Hypothalamus (tissue), 51 donors: ENCODE measurements around the gene CLIC1.

Source experiments
- DNase-seq, 51 donors: peaks; one replicate each; lab custom pipeline; 2025; lab: John Stamatoyannopoulos, UW

Gene CLIC1

DNA sequence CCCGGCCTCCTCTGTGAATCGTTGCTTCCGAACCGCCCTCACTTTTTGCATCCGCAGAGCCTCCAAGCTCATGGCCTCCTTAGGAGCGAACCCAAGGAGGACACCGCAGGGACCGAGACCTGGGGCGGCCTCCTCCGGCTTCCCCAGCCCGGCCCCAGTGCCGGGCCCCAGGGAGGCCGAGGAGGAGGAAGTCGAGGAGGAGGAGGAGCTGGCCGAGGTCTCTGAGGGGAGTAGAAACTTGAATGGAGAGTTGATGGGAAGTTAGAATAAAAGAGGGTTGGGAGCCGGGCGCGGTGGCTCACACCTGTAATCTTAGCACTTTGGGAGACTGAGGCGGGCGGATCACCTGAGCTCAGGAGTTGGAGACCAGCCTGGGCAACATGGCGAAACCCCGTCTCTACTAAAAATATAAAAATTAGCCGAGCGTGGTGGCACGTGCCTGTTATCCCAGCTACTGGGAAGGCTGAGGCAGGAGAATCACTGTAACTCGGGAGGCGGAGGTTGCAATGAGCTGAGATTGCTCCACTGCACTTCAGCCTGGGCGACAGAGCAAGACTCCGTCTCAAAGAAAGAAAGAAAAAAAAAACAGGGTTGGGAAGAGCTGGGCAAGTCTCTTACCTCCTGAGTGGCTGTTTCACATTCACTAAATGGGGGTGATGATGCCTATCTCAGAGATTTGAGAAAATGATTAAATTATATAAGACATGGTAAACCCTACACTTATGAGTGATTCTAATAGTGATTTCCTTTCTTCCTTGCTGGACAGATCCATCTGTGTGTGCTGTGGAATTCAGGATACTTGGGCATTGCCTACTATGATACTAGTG is 4.3 kb upstream of the CLIC1 start:
- DNase-seq, result peak in 3 of 51 donors; percentile 19 to 41 (median 32)

DNA sequence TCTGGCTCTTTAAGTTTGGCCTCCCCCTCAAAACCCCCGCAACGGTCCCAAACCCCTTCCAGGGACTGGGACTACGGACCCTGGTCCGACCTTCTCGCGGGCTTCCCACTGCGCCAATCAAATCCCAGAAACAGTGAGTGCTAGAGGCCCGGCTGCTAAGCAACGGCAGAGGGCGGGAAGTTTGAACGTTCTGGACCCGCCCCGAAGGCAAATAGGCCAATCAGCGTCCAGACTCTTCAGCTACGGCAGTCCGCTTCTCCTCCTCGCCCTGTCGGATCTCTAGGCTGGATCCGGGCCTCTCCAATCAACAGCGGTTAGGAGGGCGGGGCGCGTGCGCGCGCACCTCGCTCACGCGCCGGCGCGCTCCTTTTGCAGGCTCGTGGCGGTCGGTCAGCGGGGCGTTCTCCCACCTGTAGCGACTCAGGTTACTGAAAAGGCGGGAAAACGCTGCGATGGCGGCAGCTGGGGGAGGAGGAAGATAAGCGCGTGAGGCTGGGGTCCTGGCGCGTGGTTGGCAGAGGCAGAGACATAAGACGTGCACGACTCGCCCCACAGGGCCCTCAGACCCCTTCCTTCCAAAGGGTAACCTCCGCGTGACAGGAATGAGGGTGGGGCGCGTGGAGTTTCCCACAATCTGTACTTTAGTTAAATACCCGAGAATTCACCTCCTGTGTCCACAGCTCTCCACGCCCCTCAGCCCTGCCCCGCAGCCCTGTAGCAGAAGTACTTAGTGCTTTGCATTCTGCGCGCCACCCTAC is 3.5 kb upstream of the CLIC1 start, which contains the start of gene MSH5:
Gene MSH5 (plus strand): TSS at position 367 of the 758 bp plus-strand sequence. CDS start 462 bp downstream, outside the sequence.
- peak in 50 of 51 donors; percentile 80 to 98 (median 94) for DNase-seq

DNA sequence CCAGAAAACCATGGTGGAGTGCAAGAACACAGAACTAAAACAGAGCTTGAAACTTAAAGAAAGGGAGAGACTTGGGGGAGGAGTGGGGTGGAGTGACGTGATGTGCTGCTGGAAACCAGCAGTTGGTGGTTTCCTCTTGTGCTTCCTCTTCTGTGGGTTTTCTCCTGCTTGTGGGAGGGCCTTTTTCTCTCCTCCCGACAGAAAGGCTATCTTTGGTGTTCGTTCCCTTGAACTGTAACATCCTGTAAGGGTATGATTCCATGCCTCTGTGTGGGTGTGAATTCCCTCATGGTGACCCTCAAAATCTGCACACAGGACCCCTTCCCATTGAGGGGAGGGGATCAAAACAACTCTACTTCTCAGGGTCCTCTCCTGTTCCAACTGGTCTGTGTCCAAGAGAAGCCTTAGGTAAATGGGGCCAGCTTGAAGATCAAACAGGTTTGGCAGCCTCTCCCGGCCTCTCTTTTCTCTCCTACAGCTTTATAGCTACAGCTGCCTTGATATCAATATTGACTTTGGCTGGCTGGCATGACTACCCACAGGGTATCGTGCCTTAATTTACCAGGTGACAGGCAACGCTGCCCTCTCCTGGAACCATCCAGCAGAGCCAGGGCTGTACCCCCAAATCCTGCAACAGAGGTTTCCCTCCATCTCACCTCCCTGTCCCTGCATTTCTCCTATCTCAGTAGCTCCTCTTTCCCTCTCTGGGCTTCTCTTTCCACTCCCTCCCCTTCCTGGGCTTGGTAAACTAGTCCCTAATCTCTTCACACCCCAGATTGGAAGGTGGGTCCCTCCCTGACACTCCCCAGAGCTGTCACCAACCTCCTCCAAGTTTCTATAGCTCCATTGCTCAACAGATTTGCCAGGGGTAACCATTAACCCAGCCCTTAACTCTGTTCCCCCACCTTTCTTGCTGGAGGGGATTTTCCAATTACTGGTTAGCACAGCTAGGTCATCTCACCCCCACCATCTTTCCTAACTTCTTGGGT is 2.0 kb upstream of the CLIC1 start:
- peak in 4 of 51 donors; percentile 6 to 33 (median 16) for DNase-seq

DNA sequence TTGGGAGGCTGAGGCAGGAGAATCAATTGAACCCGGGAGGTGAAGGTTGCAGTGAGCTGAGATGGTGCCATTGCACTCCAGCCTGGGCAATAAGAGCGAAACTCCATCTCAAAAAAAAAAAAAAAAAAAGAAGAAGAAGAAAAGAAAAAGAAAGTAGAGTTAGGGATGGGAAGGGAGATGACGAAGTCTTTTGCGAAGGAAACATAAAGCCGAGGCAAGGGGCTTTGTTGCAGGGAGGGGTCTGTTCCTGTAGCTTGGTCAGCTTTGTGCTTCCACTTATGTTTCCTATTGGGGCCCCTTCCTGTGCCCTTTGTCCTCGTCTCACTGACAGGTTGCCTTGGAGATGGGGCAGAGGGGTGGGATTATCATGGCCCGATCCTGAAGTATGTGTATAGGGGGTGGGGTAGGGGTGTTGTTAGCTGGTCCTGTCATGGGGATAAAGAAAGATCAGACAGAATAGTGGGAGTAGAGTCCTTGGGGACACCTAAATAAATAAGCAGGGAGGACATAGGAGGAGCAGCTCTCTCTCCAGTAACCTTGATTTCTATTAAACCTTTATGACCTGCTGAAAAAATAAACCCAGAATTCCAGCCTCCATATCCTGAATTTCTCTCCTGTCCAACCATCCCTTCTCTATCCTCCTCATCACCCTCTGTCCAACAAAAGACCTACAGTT is 1.1 kb upstream of the CLIC1 start:
- no peak for DNase-seq

DNA sequence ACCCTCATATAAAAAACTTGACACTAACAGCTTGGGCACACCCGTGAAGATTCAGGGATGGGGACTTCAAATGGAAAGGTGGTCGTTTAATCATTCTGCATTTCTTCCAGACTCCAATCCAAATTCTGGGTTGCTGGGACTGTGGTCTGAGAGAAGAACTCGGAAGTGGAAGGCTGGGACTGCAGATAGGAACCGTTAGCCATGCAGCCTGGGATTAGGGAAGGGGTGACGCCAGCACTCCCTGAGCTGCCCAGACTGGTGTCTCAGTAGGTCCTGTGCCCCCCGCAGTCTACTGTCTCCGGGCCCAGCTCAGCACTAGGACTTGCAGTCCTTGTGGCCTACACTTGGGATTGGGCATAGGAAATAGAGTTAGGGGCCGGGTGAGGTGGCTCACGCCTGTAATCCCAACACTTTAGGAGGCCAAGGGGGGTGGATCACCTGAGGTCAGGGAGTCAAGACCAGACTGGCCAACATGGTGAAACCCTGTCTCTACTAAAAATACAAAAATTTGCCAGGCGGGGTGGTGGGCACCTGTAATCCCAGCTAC is 511 bp upstream of the CLIC1 start:
- no peak for DNase-seq

DNA sequence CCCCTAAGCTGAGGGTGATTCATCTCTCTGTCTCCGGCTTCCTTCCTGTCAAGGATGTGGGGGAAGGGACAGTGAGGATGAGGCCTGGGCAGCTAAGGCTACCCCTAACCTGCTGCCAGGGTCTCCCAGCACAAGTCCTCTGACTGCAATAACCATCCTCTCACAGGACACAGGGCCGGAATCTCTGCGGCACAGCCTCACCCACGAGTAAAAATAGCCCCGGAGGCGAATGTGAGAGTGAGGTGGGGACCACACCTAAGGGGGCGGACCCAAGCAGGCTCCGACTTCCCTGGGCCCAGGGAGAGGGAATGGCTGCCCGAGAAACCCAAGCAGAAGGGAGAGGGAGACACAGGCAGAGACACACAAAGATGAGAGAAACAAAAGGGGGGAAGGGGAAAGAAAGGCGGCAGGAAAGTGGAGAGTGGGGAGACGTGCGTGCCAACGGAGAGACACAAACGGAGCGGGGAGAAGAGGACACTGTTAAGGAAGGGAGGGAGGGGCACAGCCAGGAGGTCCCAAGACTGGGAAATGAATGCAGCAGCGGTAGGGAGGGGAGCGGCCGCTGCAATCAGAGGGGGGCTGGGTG is 1.4 kb downstream of the CLIC1 start:
- peak in 4 of 51 donors; percentile 19 to 34 (median 24) for DNase-seq

DNA sequence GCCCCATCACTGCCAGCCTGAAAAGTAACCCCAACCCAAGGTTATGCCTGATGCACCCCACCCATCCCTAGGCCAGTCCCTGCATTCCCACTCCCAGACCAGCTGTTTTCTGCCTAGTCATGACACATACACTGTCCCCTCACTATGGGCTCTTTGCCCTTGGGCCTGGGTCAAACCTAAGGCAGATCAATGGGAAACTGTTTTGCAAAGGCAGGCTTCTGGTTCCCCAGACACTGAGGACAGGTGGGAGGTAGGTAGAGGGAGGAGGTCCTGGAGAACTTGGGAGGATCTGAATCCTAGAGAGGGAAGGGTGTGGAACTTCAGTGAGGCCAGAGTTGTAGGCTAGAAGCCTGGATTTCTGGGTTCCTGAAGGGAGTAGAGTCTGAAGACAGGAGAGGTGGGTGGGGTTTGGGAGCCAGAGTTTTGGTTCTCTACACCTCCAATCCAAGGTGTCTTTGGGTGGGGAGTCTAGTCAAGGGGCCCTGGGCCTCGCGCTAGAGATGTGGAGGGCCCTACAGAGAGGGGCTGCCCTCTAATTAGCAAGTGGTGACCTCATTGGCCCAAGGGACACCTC is 2.0 kb downstream of the CLIC1 start:
- no peak for DNase-seq

DNA sequence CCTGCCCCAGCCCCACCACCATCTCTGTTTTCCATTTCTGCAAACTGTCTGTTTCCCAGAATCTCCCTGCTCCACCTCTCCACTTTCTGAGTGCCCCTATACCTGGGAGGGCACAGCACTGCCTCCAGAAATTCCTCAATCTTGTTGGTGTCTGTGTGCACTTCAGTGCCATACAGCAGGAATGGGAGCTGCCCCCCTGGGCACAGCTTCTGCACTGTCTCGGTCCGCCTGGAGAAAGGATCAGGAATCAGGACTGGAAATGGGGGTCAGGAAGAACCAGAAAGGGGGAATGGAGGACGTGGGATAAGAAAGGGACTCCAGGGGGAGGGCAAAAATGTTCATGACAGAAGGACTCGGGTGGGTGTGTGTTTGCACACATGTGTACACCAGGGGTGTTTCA is 2.6 kb downstream of the CLIC1 start:
- DNase-seq, result no peak

DNA sequence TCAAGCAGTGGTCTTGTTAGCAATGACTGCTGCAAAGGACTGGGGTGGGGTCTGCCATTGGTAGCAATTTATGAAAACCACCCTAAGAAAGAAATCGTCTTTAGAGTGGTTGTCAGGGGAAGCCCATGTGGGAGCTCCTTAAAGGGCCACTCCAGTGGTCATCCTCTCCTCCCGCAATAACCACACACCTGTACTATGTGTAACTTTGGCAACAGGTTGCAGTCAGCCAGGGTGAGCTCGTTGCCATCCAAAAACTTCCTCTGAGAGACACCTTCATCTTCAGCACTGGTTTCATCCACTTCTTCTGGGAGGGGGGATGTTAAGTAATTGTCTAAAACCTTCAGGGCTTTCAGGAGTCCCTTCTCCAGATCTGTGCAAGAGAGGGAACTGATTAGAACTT is 4.3 kb downstream of the CLIC1 start:
- DNase-seq, result no peak

DNA sequence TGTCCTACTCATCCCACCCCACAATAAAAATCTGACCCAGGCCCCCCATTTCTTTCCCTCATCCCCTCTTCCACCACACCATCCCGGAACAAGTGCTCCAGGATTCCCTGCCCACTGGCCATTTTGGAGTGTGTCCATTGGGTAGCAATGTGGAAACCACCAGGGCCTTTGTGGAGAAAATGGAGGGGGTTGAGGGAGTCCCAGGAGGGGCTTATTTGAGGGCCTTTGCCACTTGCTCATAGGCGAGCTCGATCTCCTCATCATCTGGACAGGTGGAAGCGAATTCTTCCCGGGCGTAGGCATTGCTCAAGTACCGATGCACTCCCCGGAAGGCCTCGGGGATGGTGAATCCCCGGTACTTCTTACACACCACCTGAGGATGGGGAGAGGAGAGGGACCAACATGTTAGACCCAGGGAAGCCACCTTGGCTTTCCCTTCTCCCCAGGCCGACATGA is 5.7 kb downstream of the CLIC1 start:
- no peak for DNase-seq

DNA sequence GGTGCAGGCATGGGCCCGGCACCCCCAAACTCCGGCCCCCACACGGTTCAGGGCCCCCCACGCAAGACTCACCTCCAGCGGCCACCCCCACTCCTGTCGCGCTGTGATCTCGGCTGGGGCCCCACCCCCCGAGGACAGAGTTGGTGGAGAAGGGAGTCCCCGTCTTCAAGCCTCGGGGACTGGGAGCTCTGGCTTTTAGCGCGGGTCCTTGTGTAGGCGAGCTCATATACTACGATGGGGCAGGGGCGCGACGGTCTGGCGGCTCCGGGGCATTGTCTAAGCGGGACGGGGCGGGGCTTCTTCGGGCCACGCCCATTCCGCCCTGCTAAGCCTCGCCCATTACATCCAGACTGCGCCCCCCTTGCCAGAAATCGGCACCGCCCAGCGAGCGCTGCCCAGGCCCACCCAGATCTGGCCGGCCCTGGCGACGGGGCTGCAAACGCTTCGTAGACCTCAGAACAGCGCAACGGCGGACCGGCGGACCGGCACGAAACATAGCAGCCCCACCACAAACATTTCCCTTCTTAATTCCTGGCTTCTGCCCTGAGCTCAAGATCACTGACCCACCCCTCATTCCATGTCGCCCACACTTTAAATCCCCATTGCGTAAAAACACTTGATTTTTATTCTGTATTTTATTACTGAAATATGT is 6.2 kb downstream of the CLIC1 start:
- DNase-seq, result peak in 43 of 51 donors; percentile 15 to 82 (median 63)

DNA sequence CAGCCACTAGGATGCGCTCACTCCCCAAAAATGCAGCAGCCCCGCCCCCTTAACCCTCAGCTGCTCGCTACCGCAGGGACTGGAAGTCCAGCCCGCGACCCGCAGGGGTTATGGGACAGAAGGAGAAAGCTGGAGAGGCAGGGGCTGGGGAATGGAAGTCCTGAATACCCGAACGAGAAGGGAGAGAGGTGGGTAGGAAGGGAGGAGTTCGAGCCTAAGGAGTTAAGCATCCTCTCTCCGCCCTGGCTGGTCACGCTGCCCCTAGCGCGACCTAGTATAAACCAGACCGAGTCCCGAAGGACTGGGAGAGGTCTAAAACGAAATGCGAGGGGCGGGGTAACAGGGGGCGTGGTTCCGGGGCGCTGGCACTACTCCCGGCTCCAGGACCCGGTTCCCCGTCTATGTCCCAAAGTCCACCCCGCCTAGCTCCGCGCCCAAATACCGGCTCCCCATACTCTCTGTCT is 6.8 kb downstream of the CLIC1 start:
- peak in 50 of 51 donors; percentile 15 to 89 (median 73) for DNase-seq

DNA sequence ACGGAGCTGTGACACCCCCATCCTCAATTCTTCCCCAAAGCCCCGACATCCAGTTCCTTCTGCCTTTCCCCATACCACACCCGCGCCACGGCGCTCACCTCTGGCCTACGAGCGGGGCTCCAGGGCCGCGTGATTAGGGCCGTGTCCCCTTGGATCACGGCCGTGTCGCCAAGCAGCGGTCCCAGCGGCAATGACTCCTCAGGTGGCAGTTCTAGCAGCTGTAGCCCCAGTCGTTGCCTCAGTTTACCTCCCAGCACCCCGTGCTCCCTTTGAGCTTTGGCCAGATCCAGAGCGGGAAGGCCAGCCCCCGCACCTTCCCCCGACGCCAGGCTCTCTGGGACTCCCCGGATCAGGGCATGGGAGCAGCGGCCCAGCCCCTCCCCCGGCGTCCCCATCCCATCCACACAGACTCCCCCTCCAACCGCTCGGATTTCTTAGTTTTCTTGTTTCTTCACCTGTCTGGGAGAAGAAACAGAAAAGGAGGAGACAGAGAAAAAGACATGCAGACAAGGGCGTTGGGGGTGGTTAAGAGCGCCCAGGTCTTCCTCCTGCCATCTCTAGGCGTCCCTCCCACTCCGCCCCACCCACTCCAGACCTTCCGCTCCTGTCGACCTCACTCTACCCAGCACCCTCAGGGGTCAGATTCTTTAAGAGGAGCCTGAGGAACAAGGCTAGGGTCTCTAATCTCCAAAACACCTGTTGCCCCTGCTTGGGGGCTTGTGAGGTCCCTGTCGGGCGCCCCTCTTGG is 7.4 kb downstream of the CLIC1 start, which contains the start of gene DDAH2:
Gene DDAH2 (minus strand): TSS at position 533 of the 748 bp plus-strand sequence. CDS start 138 bp downstream, at position 395.
- DNase-seq, result no peak

DNA sequence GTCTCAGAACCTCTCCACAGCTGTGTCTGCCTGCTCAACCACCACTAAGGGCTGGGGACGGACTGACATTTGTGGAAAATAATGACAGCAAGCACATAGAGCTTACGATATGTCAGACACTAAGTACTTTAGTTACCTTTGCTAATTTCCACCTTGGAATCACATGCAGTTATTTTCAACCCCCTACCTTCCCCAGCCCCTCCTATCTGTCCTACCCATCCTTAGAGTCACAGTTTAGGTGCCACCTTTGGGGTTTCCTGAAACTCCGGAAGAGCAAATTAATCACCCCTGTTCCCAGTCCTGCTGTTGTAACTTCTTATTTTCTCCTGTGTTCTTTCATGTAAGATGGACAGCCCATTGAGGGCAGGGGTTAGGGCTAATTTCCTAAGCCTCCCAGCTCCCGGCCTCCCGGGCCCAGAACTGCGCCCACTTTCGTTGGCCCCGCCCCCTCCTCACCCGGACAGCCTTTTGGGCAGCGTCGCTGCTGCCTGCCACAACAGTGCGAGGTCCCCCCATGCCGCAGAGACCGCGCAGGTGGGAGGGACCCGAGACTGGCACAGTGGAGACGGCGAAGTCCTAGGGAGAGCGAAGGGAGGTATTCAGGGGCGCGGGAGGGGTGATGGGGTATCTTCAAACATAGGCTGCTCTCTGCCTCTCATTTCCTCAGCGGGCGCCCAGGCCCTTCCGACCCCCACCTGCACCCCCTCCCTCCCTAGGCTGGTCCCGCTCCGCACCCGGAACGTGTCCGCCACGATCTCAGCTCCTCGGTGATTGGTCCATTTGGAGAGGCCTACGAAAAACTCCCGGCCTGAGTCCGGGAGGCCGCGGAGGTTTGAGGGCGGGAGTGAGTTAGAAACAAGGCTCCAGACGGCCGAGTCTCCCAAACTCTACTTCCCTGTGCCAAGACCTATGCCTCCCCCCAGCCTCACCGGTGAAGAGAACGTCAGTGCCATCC is 8.3 kb downstream of the CLIC1 start:
- DNase-seq, result no peak

DNA sequence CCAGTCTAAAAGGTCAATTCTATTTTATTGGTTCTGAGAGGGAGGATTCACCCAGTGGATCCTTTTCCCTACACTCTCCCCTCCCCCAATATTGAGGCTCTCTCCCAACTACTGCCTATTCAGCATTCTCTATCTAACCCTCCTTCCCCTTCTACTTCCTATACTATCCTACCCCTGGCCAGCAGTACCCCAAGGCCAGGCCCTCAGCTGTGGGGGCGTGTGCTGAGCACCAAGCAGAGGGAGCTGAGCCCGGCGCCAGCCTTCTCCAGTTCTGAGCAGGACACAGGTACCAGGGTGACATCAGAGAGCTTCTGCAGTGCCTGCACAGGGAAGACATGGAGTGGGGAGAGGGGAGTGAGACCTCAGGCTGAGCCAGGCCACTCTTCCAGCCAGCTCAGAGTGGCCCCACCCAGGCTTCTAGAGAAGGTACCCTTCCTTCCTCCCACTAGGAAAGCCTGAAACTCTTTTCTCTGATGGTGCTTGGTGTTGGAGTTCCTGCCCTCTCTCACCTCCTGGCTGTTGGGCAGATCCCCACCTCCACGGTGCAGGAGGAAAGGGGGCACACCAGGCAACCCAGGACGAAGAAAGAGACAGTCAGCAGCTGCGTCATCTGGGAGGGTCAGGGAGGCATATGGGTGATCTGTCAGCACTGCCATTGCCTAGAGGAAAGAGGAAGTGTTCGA is 9.2 kb downstream of the CLIC1 start:
- DNase-seq, result no peak
